HG03196 (cell line): Measurements from ENCODE around the gene KRTAP25-1.

ENCODE experiments used
- ATAC-seq: cut with Tn5 transposase; IDR thresholded peaks from one replicate; pipeline ENCODE4 v1.9.1; 2021; ENCODE audit not compliant: unreplicated experiment

Gene KRTAP25-1

GRCh38 chr21:30249936-30250335 is 39.4 kb downstream of the KRTAP25-1 start:
- no peak for ATAC-seq

GRCh38 chr21:30248844-30249243 is 40.5 kb downstream of the KRTAP25-1 start:
- ATAC-seq = no peak

DNA sequence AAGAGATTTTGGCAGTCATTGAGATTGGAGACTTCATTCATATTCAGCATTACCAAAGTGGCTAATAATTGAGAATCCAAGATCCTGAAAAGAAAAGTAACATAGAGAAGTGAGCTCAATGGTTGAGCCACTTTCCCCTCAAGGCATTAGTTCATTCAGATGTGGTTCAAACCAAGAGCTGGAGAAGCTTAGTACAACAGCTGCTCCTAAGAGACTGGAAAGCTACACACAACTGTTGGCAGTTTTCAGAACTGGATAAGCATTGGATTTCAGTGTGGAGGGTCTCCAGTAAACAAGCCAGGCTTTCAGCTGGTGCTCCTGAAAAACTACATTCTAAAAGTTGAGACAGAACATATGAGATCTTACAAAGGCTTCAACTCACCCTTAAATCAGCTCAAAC is 44.3 kb downstream of the KRTAP25-1 start:
- no peak for ATAC-seq

- no peak for ATAC-seq
Observed at GRCh38 chr21:30243691-30244090, 45.6 kb downstream of the KRTAP25-1 start.

GRCh38 chr21:30240661-30241060 is 48.7 kb downstream of the KRTAP25-1 start:
- no peak for ATAC-seq
